K562 (cell line): ENCODE data around the gene BRME1. TPM values are rescaled to one million over a fixed set of nuclear protein-coding genes. Genes with fewer than 3 reads are reported as not detected.

Source experiments
- CTBP1 ChIP-seq: fragments of 450-650 bp; IDR thresholded peaks from 2 replicates; pipeline ENCODE4 v1.6.1; 2016; ENCODE audit warnings: borderline replicate concordance
- EGR1 ChIP-seq: fragments of 450-650 bp; conservative IDR thresholded peaks from 2 replicates; pipeline ENCODE4 v1.6.1; 2017; ENCODE audit warnings: mild to moderate bottlenecking
- ETV5 ChIP-seq: sonication (generic); formaldehyde crosslinking; IDR thresholded peaks from 2 replicates; pipeline ENCODE4 v1.4.0; 2020; ENCODE audit warnings: low read depth, mild to moderate bottlenecking, missing genetic modification reagents
- HCFC1 ChIP-seq: IDR thresholded peaks from 2 replicates; pipeline ENCODE4 v1.6.1; 2012; ENCODE audit warnings: low read depth, low read length, improper control_type of control experiment
- HNRNPLL ChIP-seq: fragments of 200-400 bp; formaldehyde crosslinking; IDR thresholded peaks from 2 replicates; pipeline ENCODE4 v1.6.1; 2017; ENCODE audit warnings: low read length, low read depth, mild to moderate bottlenecking; ENCODE audit not compliant: poor library complexity, severe bottlenecking
- MEF2A ChIP-seq: IDR thresholded peaks from 2 replicates; pipeline ENCODE4 v1.6.1; 2011; ENCODE audit warnings: low read depth, mild to moderate bottlenecking, low read length, moderate library complexity; ENCODE audit not compliant: control insufficient read depth
- MTF1 ChIP-seq: fragments of 250-450 bp; sonication (Bioruptor Pico); IDR thresholded peaks from 2 replicates; pipeline ENCODE4 v1.9.0; 2021; ENCODE audit warnings: moderate library complexity, mild to moderate bottlenecking, inconsistent platforms, borderline replicate concordance
- PHF21A ChIP-seq: fragments of 450-650 bp; IDR thresholded peaks from 2 replicates; pipeline ENCODE4 v1.6.1; 2017; ENCODE audit warnings: low read depth, borderline replicate concordance
- RCOR1 ChIP-seq, 2 experiments: IDR thresholded peaks; 2 replicates each; pipeline ENCODE4 v1.6.1; 2012; ENCODE audit warnings: low read depth in 2 of 2, low read length in 2 of 2, borderline replicate concordance in 1 of 2, improper control_type of control experiment in 1 of 2
- REST ChIP-seq, 2 experiments: fragments of 450-650 bp; formaldehyde crosslinking in 1 of 2; IDR thresholded peaks; 2 replicates each; pipeline versions ENCODE4 v1.4.0 to v1.6.1; 2014 to 2020; ENCODE audit warnings: mild to moderate bottlenecking in 2 of 2, borderline replicate concordance in 1 of 2, low read depth in 1 of 2
- ZBTB11 ChIP-seq, 3 experiments: fragments of 200-800 bp in 1 of 3; fragments of 250-450 bp in 1 of 3; fragments of 450-650 bp in 1 of 3; sonication (Bioruptor Pico) in 1 of 3; sonication (Bioruptor generic) in 1 of 3; formaldehyde crosslinking in 1 of 3; IDR thresholded peaks; 2 replicates each; pipeline versions ENCODE4 v1.6.1 to v1.8.0; 2016 to 2022; ENCODE audit warnings: mild to moderate bottlenecking in 2 of 3, missing genetic modification characterization in 2 of 3, missing compliant biosample characterization in 1 of 3, moderate library complexity in 1 of 3
- ZNF644 ChIP-seq: fragments of 200-800 bp; sonication (Bioruptor generic); IDR thresholded peaks from 2 replicates; pipeline ENCODE4 v1.6.1; 2016; ENCODE audit warnings: low read depth, missing genetic modification characterization, missing compliant biosample characterization
- polyA plus RNA-seq, 8 experiments: library from polyadenylated mRNA; depleted of rRNA in 4 of 8; stranded (reverse) in 5 of 8; unstranded in 3 of 8; fragments of >200 nt; fragmentation: Nextera tagmentation in 2 of 8; fragmentation: Illumina TruSeq in 1 of 8; extraction: Ambion mirVana in 2 of 8; extraction: Trizol in 1 of 8; gene quantifications; 2 replicates each; pipeline versions ENCODE4 v1.2.1 to v1.2.3, GENCODE V29; 2011 to 2014; ENCODE audit warnings: inconsistent platforms in 1 of 8, missing spikeins in 1 of 8
- total RNA-seq, 7 experiments: library from RNA; depleted of rRNA in 6 of 7; stranded (reverse); fragments of >200 nt in 6 of 7; fragmentation: Illumina TruSeq in 2 of 7; extraction: Trizol in 2 of 7; gene quantifications; 2 replicates each; pipeline versions ENCODE4 v1.2.1 to v1.2.3, GENCODE V29; 2011 to 2021; ENCODE audit warnings: low replicate concordance in 1 of 7

BRME1 gene
- total and polyA plus RNA-seq, 9 of the 15 experiments (the other 6 are each of a cell fraction or from before 2014, with no cell fraction given) = 0.75 to 6.1 (median 3.6) TPM

GRCh38 chr19:13833330-13834243, 72.3 kb downstream of the BRME1 start (continued):
- TF ChIP-seq CTBP1 = peak; percentile 96
- peak; percentile 80 for TF ChIP-seq EGR1
- TF ChIP-seq PHF21A = 0 out of 2 replicates have a peak, but pooled peaks have one; percentile 36
- peak; percentile 41 for TF ChIP-seq HCFC1
- peak; percentile 54; the same call in 1 of the 2 replicates for TF ChIP-seq REST (IDR thresholded peaks at IDR 0.05; ENCODE audit: borderline replicate concordance)
- no peak for TF ChIP-seq REST (CRISPR knock-in tag; IDR thresholded peaks at IDR 0.05; ENCODE audit: low read depth)
- peak; percentile 52 for TF ChIP-seq HNRNPLL
- TF ChIP-seq MEF2A = no peak
- peak in 1 of 2 experiments; percentile 57; a peak in 2 of 4 replicates for TF ChIP-seq RCOR1 (IDR thresholded peaks at IDR 0.05; ENCODE audit: borderline replicate concordance in 1 of 2, low read depth in 2 of 2, low read length in 2 of 2)
- no peak for TF ChIP-seq ZBTB11 (CRISPR knock-in tag; IDR thresholded peaks at IDR 0.05)
- TF ChIP-seq ETV5 = 0 out of 2 replicates have a peak, but pooled peaks have one; percentile 24
- no peak for TF ChIP-seq ZNF644 (tag)
- TF ChIP-seq MTF1 (CRISPR knock-in tag) = no peak
